HCEC 1CT (cell line): ENCODE measurements around the gene EVPLL.
"Not testable (repeated sequence)": the region's sequence is repeated elsewhere in the genome, so short reads cannot be mapped to it uniquely, and the experiment has no call there.

Source experiments
- DNase-seq: peaks from one replicate; pipeline ENCODE4 v3.0.0-alpha.2; 2017

EVPLL gene

DNA sequence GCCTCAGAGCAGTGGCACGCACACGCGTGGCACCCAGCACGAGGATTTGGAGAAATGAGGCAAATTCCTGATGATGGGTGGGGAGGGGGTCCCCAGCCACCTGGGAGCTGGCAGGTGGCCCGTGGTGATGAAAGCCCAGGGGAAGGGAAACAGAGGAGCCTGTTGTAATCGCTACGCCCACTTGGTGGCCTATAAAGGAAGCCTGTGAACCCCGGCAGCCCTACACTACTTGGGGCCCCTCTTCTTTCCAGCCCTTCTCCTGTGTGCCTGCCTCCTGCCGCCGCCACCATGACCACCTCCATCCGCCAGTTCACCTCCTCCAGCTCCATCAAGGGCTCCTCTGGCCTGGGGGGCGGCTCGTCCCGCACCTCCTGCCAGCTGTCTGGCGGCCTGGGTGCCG is 49.1 kb downstream of the EVPLL start:
- DNase-seq: not testable (repeated sequence)

DNA sequence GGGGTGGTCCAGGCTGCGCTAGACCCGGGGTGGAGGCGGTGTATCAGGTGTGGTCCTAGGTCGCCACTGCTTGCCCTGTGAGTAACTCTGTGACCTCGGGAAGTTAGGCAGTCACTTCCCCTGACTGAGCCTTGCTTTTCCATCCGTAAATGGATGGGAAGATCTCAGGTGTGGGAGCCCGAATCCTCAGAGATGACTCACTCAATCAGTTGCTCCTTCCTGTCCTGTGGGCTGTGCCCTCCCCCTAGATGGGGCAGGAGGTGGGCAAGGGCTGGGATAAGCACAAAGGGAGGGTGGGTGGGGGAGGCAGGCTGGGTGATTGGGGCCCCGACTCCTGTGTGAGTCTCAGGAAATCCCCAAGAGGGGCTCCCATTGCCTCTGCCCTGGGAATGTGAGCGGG is 54.6 kb downstream of the EVPLL start:
- not testable (repeated sequence) for DNase-seq
